ENCODE data around the gene KIZ.
"Not testable (repeated sequence)": the region's sequence is repeated elsewhere in the genome, so short reads cannot be mapped to it uniquely, and the experiment has no call there.

Gene KIZ

DNA sequence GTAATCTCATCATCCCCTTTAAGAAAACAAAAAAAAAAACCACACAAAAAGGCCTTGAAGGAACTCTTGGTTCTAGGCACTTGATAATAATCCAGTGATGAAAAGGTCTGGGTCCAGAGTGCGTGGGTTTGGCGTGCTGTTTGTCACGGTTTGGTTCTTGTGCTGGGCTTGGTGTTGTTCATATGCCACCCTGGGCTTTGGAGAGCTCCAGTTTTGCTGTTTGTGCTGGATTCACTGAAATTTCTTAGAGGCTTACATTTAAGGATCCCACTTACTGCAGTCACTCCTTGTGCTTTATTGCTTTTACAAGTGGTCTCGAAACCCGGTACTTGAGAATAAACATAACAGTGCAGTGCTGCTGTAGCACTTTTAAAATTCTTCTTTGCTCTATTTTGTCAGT, 108.4 kb downstream of the KIZ start:
- DNase-seq, result no peak

DNA sequence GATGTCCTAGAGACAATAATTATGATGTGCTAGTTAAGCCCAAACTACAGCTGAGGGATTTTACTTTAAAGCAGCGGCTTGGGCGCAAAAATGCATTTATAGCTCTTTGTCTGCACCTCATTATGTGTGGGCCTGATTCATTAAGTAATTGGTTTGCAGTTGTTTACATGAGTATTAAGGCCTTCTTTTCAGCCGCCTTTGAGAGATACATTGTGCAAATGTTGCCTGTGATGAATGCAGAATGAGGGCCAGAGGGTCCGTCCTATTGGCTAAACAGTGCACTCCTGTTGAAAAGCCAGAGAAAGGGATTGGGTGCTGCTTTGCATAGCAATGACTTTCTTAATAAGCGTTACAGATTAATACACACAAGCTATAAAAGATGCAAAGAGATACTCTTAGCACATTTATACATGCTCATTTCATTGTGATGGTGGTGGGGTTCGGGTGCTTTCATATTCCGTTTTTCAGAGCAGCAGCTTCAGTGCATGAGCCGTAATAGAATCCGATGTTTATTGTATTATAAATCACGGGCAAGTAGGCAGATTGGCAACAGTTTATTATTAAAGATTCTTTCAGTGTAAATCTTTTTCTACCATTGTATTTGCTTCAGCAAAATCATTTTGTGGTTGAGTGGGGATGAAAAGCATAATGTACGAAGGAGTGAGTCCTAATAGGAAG, 109.1 kb downstream of the KIZ start:
- no peak for DNase-seq

DNA sequence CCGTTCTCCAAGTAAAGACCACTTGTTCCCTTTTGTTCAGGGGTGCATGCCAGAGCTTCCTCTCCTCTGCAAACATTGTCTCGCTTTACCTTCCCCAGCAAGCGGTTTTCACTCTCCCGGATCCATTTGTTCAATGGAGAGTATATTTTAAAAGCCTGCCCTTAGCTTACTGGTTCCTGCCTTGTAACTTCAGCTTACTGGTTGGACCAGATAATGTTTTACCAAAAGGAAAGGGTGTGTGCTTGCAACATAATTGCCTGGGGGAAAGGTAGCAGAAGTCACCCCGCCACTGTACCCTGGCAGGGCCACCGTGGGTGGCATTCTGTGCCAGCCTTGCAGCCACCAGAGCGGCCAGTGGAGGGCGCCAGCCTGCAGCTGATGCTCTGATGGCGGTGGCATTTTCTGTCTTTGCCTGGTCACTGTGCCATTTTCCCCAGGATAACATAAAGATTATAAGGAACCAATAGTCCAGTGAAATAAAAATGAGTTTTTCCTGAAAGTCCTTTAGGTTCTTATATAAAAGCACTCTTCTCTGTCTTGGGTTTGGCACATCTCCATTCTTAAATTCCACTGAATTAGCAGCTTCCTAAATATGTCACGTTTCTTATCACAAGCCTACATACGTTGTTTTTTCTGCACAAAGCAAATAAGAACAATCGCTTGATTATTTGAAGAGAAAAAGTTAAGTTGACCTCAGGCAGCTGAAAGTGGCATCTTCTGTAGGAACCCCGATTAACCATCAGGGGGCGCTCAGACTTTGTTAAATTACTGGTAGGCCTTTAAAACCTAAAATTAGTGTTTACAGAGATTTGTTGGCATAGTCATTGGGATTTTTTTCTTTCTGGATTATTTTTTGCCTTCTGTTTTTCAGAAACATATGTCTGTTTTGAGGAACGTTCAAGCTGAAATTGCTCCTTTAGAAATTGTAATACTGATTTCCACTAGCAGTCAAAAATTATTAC, 109.9 kb downstream of the KIZ start:
- peak; percentile 71 for DNase-seq

DNA sequence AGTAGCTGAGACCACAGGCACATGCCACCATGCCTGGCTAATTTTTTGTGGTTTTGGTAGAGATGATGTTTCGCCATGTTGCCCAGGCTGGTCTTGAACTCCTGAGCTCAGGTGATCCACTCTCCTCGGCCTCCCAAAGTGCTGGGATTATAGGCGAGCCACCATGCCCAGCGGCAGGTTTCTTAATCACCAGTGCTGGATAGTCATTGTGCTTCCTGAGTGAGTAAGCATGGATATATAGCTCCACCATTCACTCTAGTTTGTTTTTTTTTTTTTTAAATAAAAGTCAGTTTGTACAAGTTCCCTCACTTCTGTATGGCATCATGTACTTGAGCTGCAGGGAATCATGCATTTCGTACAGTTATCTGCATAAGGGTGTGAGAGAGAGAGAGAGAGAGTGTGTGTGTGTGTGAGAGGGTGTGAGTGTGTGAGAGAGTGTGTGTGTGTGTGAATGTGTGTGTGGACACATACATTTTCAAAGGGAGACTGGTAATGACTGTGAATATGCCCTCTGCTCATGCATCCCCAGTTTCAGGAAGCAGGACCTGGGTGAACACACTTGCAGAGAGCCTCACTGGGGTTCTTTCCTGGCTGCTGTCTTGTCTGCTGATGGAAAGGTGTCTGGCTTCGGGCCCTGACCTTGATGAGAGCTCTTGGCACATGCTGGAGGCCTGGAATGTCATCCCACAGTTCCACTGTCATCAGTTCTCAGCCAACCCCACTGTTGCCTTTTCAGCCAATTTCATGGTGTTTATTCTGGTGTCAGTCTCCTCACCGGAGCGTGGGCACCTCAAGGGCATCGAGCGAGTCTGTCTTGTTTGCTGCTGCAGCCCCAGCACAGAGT, 112.3 kb downstream of the KIZ start:
- DNase-seq, result no peak

DNA sequence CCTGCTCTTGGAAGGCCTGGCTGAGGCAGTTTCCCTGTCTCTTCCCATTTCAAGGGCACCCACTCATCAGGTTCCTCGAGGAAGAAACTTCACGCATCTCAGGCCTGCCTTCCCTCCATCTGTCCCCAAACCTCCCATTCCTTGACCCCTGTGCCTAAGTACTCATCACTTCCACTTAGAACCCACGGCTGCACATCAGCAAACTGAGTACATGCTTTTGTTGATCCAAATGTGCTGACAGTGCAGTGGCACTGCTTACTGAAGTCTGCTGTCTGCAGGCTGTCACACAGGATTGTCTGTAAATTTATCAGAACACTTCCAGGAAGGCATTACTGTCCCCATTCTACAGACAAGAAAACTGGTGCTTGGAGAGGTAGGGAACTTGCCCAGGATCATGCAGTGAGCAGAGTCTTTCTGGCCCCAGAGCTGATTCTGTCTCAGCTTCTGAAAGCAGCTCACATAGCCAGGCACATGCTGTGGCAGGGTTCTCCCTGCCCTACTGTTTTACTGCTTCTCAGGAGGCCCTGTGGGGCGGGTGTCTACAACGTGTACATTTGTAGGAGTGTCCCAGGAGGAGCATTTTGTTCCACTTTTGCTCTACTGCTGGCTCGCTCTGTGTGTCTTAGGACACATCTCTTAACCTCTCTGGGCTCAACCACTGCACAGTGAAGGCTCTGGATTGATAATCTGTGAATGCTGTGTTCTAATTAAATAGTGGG, 113.1 kb downstream of the KIZ start:
- DNase-seq, result no peak

DNA sequence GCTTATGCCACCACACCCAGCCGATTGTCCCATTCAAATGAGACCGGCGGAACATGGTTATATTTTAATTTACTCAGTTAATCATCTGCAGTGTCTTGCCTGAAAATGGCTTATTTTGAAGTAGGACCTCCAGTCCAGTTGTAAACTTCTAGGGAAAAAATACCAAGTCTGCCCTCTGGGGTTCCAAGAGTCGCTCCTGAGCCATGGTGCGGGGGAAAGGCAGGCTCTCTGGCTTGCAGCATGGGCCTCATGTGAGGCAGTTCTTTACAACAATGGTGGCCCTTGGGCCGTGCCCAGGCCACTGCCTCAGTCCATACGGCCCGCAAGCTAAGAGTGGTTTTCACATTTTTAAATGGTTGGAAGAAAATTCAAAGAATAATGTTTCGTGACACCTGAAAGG, 114.5 kb downstream of the KIZ start:
- DNase-seq, result no peak

DNA sequence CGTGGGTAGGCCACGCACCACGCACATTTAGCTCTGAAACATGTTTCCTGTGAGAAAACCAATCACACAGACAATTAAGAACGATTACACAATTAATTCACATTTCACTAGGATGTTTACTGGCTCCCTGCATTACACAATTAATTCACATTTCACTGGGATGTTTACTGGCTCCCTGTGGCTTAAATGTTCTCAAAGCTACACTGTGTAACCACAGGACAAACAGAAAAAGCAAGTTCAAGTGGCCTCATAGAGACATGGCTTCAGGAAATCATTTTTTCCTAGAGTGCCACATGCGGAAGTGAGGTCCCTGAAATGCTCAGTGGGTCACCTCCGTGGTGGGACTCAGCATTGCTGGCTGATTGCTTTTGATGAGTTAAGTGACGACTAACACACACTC, 115.5 kb downstream of the KIZ start:
- peak; percentile 90 for DNase-seq

DNA sequence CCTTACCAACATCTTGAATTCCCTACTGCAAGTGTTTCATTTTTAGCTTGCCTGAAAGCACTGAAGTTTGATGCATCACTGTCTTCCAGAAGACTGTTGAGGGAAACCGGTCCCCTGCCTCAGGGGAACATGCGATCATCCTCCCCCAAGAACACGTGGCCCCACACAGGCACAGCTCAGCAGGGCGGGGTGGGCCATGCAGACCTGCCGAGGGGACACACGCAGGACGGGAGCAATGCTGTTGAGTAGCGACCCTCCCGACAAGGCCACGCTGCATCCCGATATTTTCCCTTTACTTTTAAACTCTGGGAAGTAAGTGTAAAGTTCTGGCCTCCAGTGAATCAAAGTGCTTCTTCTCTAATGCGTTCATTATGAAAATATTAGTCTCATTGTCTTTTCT, 117.9 kb downstream of the KIZ start:
- DNase-seq, result no peak

DNA sequence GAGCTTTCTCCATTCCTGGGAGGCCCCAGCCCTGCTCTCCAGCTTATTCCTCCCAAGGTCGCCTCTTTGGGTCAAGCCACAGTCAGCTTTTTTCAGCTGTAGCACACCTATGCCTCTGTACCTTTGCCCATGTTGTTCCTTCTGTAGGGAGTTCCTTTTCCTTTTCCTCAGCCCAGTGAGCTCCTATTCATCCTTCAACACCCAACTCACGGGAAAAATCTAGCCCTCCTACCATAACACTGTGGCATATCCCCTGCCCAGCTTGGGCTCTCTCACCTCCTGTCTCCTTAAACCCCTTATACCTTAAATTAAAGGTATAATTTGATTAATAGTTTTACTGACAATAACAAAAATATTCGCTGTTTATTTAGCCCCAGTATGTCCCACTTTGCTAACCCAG, 118.9 kb downstream of the KIZ start:
- DNase-seq, result no peak

DNA sequence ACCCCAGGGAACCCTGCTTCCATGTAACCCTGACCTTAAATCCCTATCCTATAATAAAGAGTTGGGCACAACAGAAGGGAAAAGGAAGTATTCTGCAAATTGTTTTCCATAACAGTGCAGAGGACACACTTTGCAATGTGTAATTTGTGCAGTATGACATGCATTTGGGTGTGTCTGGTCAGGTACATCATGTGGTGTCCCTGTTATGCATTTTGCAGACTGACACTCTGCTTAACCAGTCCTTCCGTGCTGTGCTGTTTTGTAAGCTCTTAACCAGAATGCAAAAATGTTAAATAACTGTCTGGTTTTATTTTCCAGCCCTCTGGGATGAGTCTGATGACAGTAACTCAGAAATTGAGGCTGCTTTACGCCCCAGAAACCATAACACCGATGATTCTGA, 120.3 kb downstream of the KIZ start:
- DNase-seq, result no peak

DNA sequence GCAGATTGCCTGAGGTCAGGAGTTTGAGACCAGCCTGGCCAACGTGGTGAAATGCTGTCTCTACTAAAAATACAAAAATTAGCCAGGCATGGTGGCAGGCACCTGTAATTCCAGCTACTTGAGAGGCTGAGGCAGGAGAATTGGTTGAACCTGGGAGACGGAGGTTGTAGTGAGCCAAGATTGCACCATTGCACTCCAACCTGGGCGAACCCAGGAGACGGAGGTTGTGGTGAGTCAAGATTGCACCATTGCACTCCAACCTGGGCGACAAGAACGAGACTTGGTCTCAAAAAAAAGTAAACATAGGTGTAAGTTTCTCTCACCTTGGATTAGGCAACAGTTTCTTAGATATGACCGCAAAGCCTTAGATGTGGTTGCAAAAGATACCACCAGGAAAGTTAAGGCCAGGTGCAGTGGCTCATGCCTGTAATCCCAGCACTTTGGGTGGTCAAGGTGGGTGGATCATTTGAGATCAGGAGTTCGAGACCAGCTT, 121.8 kb downstream of the KIZ start:
- DNase-seq, result not testable (repeated sequence)

DNA sequence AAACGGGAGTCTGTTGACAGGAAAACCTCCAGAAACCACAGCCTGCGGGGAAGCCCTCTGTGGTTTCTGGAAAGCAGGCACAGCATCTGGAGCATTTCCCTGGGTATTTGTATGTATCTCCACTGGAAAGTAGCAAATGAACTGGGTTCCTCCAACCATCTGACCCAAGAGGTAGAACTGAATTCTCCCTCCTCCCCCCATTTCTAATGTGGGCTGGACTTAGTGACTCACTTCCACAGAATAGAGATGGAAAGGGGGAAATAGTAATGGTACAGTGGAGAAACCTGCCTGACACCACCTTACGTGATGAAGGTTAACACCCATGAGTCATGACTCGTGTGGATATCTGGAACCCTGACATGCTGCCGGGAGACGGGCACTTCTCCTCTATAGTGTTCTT, 125.4 kb downstream of the KIZ start:
- DNase-seq, result no peak

DNA sequence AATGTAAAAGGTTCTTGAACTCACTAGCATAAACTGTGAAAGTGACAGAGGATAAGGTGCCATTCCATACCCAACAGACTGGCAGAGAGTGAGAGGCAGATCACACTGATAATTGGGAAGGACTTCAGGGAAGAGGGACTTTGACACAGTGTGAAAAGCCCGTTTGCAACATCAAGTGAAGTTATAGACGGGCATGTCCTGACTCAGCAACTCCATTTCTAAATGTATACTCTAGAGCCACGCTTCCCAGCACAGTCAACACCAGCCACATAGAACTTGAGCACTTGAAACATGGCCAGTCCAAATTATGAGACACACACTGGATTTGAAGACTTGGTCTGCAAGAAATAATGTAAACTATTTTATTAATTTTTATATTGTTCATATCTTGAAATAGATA, 131.3 kb downstream of the KIZ start:
- no peak for DNase-seq

DNA sequence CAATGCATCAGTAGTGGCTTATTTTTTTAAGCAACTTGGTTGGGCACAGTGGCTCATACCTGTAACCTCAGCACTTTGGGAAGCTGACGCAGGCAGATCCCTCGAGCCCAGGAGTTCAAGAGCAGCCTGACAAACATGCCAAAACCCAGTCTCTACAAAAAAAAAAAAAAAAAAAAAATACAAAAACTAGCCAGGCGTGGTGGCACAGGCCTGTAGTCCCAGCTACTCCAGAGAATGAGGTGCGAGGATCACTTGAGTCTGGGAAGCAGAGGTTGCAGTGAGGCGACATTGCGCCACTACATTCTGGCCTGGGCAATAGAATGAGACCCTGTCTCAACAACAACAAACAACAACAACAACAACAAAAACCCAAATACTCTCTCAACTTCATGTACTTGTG, 132.5 kb downstream of the KIZ start:
- DNase-seq, result no peak

DNA sequence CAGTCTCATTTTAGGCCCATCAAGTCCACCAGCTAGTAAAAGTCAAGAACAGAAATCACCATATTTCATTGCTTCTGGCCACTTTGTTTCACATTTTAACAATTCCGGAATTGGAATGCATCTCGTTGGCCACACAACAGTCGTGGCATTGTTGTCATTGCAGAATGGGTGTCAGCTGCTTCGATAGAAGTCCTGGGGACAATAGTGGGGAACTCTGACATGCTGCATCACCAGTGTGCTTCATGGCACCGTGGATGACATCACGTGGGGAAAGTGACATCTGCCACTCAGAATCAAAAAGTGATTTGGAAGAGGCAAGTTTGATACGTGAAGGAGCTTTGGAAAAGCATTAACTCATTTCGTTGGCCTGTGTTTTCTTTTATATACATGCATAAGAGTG, 133.5 kb downstream of the KIZ start:
- DNase-seq, result no peak

DNA sequence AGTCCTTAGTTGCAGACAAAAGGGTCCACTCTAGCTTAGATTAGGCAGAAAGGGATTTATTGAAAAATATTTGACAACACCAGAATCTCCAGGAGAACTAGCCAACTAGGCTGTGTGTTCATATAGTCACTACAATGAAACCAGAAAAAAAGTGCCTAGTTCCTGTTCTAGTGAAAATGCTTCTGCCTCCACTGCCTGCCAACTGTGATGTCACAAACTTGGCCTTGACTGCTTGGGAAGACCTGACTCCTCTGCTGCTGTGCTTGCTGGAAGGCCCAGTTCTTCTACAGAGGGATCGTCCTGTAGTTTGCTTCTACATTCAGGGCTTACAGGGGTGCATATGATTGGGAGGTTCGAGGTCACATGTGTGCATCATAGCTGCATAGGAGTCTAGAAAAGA, 136.9 kb downstream of the KIZ start:
- DNase-seq, result no peak

DNA sequence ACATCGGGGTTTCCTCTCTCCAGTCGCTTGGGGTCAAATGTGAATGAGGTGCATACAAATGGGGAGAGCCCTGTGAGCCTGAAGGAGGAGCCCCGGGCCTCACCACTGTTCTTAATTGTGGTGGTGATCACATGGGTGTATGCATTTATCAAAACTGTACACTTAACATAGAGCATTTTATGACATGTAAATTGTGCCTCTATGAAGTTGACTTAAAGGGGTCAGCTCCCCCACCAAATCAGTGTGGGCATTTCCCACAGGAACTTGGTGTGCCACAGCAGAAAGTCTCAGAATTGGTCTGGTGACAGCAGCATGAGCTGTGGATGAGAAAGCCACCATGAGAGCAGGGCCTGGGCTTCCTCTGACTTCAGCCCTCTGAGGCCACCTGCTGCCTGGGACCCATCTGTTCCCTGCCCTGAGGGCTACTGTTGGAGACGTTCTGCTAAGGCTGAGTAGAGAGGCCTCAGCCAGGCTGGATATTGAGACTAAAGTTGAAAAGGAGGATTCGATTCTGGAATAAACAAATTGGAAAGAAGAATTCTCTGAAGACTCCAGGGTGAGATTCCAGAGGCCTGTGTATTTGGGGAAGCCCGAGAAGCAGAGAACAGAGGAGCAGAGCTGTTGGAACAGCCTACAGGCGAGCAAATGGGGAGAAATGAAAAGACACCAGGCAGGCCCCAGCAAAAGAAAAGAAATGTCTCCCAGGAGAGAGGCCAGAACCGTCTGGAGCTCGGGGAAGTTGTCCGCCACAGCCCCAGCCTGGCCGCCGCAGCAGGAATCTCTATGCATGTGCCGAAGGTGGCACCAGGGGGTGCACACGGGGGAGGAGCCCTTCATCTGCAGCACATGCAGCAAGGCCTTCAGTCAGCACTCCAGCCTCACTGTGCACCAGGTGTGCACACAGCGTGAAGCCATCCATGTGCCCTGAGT, 139.6 kb downstream of the KIZ start:
- peak; percentile 96 for DNase-seq

DNA sequence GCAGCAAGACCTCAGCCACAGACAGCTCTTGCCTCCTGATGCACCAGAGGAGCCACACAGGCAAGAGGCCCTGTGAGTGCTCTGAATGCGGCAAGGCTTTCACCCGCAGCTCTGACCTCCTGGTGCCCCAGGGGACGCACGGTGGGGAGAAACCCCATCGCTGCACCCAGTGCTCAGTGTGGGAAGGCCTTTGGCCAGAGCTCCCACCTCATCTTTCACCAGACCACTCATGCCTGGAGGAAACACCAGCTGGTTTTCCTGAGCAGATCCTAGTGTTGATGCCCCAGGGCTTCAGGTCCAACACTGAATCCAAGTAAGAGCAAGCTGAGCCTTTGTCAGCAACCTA, 140.3 kb downstream of the KIZ start:
- DNase-seq, result peak; percentile 84

DNA sequence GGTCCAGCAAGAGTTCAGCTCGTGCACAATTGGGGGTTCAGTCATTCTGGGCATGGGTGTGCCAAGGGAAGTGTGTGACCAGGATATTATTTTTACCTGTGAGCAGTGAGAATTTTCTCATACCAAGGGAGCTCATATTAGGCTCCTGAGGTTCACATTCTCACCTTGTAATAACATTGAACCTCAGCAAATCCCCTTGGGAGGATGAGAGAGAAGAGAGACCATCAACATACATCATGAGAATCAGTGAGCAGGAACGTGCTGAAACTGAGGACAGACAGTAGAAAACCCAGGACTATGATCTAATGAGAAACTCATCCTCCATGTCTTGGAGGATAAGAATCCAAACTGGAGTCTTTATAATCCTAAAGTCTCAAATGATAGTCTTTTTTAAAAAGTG, 143.9 kb downstream of the KIZ start:
- no peak for DNase-seq

DNA sequence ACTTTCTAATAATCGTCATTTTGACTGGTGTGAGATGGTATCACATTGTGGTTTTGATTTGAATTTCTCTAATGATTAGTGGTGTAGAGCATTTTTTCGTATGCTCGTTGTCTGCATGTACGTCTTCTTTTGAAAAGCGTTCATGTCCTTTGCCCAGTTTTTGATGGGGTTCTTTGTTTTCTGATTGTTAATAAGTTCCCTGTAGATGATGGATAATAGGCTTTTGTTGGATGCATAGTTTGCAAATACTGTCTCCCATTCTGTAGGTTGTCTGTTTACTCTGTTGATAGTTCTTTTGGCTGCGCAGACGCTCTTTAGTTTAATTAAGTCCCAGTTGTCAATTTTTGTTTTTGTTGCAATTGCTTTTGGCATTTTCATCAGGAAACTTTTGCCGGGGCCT, 144.9 kb downstream of the KIZ start:
- no peak for DNase-seq

DNA sequence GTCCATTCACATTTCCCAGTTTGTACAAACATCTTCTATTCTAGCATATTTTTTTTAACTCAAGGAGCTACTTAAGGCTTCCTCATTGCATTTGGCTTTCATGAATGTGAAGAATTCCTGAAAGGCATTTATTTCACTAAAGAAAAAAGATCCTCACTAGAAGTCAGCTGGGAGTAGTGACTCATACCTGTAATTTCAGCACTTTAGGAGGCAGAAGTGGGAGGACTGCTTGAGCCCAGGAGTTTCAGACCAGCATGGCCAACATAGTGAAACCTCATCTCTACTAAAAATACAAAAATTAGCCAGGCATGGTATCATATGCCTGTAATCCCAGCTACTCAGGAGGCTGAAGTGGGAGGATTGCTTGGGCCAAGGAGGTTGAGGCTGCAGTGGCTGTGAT, 146.4 kb downstream of the KIZ start:
- no peak for DNase-seq

DNA sequence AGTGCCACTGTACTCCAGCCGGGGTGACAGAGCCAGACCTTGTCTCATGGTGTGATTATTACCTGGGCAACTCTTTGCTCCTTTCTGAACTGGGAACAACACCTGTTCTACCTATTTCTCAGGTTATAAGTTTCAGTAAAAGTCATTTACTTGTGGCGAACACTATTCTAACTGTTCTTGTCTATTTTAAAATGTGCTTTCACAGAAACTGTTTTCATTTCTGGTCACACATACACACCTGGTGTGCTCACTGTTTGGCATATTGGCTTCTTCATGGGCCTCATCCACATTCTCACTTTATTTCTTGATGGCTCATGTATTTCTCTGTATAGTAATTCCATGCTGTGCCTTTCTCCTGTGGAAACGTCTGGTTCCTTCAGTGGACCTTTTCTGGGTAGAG, 146.8 kb downstream of the KIZ start:
- DNase-seq, result no peak
